ELR (cell line): ENCODE results near the gene ATG5.
"Not testable (repeated sequence)": the region's sequence is repeated elsewhere in the genome, so short reads cannot be mapped to it uniquely, and the experiment has no call there.

Experiments used
- DNase-seq: peaks from one replicate; pipeline ENCODE4 v3.0.0-alpha.2; 2015; ENCODE audit warnings: low read depth

The ATG5 gene

GRCh38 chr6:106152952-106153351 lies 172.6 kb downstream of the ATG5 start:
- no peak for DNase-seq

DNA sequence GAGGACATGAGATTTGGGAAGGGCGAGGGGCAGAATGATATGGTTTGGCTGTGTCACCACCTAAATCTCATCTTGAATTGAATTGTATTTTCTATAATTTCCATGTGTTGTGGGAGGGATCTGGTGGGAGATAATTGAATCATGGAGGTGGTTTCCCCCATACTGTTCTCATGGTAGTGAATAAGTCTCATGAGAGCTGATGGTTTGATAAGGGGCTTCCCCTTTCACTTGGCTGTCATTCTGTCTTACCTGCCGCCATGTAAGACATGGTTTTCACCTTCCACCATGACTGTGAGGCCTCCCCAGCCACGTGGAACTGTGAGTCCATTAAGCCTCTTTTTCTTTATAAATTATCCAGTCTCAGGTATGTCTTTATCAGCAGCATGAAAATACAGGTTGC lies 173.1 kb downstream of the ATG5 start:
- not testable (repeated sequence) for DNase-seq

DNA sequence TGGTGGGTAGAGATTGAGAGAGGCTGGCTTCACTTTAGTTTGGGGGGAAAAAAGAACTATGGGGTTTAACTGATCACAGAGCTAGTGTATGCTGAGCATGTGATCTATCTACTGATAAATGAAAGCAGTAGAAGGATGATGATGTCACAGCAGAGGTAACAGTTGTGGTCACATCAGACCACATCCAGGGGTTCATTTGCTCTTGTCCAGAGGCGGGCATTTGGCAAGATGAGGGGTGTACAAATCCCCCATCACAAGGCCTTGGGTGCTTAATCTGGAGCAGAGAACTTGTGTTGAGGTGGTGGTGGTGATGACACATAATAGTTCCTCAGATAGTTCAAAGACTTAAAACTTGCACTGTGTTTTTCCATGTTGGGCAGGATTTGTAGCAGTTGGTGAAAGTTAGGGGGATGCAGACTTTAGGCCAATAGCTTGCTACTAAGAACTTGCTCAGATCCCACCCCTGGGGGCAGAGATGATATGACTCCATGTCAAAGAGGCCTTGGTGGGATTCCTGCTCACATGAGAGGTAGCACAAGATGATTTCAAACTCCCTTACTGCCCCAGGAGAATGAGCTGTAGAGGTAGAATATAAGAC lies 176.0 kb downstream of the ATG5 start:
- no peak for DNase-seq

GRCh38 chr6:106147476-106147875 lies 178.1 kb downstream of the ATG5 start:
- no peak for DNase-seq

GRCh38 chr6:106146852-106147351 lies 178.7 kb downstream of the ATG5 start:
- peak; percentile 51 for DNase-seq

GRCh38 chr6:106145741-106146227 lies 179.8 kb downstream of the ATG5 start:
- DNase-seq: peak; percentile 74

DNA sequence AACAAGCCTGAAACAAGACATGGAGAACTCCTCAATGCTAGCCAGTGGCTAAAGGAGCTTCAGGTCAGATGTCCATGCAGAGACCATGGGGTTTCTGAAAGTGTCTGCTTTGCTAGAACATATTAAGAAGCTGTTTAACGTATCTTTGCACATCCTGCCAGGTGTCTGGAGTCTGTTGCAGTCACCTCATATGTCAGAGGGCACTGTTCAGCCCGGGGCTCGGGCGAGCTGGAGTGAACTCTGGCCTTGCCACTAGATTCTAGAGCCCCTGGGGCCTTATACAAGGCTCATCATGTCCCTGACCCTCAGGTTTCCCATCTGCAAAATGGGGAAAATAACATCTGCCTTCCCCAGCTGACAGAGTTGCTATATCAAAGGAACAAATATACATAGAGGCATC lies 180.4 kb downstream of the ATG5 start:
- DNase-seq: no peak

DNA sequence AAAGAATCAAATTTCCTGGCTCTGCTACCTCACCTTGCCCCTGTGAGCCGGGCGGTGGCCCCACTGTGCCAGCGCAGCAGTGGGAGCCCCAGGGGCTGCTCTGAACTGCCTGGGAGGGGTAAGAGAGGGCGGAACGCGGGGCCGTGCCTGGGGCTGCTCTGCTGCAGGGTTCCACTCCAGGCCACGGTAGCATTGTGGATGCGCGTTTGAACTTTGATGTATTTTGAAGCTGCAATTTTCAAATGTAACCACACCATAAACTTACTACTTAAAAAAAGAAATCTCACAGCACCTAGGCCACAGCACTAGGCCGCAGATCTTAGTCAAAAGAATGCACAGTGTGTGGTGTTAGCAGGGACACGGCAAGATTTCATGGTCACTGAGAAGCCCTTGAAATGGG lies 181.9 kb downstream of the ATG5 start:
- no peak for DNase-seq

DNA sequence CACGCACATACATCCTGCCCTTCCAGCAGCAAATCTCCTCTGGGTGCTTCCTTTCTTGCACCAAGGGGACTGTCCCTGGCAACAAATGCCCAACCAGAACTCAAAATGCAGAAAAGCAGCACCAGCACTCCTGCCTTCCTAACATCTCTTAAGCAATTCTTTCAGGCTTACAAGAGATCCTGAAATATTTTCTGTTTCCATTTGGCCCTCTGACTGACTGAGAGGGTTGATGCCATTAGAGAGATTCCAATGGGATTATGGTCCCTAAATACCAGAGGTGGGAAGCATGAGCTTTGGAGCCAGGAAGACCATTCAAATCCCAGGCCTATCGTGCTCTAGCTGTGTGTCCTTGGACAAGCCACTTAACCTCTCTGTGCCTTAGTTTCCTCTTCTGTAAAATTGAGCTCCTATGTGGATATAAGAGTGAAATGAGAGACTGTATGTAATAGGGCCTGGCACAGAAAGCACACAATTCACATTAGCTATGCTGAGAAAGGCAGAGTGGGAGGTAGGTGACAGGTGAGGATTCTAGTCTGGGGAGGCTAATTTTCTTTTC lies 182.6 kb downstream of the ATG5 start:
- DNase-seq: no peak

DNA sequence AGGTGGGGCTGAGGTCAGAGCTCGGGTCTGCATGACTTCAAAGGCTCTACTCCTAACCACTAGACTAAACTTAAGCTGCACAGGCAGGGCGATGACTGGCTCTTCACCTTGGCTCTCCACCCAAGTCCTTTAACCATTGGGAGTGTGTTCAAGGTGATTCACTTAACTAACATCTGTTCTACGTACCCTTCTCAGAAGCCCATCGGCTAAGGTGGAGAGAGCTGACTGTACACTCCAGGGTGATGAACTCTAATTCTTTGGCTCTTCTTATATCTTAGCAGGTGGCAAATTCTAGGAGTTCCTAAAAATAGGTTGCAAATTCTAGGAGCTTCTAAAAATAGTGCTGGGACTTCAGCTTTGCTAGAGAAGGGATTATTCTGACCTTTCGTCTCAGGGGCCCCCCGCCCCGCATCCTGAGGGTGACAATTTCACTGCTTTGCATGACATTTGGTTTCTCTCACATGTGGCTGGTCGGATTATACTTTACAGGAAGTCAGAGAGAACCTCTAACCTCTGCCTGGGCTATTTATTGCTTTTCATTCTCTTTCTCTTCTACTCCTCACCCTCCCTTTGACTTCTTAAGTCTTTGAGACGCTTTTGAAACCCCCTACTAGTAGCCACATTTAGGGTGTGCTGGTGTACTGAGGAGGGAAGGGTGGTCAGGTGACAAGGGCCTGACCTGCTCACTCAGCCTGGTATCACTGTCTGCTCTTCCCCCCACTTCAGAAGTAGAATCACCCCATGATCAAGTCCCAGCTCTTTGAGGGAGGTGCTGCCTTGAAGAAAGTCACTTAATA lies 183.9 kb downstream of the ATG5 start:
- DNase-seq: no peak

- no peak for DNase-seq
These were observed 187.4 kb downstream of the ATG5 start for GRCh38 chr6:106138151-106138550.

DNA sequence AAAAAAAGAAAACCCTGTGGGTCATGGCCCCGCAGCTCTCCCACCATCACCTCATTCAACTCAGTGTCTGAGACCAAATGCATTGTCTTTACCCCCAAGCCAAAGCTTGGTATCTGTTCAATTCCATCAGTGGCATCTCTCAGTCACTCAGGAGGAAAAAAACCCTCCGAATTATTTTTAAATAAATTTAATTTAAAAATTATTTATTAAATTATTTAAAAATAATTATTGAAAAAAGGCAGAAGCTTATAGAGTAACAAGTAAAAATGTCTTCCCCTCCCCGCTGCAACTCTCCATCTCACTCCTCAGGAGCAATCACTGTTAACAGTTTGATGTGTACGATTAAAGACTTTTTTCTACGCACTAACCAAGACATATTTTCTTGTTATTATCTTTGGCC lies 188.7 kb downstream of the ATG5 start:
- DNase-seq: no peak

- DNase-seq: no peak
These were observed 189.5 kb downstream of the ATG5 start for GRCh38 chr6:106135911-106136571.

GRCh38 chr6:106134906-106135634 lies 190.5 kb downstream of the ATG5 start:
- DNase-seq: peak; percentile 89
